GM21529 (cell line): ENCODE measurements around the gene MPP7.

Experiments used
- ATAC-seq: cut with Tn5 transposase; IDR thresholded peaks from one replicate; pipeline ENCODE4 v1.9.1; 2021; ENCODE audit not compliant: unreplicated experiment

MPP7 gene

GRCh38 chr10:28307267-28307666 lies 4.4 kb upstream of the MPP7 start:
- ATAC-seq: no peak

GRCh38 chr10:28305553-28305952 lies 2.7 kb upstream of the MPP7 start:
- no peak for ATAC-seq

DNA sequence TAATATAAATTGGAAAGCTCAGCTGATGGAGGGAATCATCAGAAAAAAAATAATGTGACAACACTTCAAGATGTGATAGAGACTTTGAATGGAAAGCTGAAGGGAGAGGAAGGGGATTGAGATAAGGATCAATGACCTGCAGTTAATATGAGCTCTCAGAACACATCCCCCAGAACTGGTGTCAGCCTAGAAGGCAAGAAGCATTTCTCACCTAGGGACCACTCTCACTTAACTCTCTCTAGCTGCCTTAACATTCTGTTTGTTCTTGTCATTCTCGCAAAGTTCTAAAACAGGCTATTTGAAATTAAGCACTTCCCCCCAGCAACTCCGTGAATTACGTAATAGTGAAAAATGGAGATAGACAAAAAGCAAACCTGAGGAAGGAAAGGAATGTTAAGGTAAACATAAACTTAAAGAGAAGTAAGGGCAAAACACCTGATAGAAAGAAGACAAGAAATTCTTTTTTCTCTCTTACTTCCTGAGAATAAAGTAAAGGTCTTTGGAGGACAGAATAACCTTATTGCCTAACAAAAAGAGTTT lies 1.2 kb upstream of the MPP7 start:
- ATAC-seq: no peak

DNA sequence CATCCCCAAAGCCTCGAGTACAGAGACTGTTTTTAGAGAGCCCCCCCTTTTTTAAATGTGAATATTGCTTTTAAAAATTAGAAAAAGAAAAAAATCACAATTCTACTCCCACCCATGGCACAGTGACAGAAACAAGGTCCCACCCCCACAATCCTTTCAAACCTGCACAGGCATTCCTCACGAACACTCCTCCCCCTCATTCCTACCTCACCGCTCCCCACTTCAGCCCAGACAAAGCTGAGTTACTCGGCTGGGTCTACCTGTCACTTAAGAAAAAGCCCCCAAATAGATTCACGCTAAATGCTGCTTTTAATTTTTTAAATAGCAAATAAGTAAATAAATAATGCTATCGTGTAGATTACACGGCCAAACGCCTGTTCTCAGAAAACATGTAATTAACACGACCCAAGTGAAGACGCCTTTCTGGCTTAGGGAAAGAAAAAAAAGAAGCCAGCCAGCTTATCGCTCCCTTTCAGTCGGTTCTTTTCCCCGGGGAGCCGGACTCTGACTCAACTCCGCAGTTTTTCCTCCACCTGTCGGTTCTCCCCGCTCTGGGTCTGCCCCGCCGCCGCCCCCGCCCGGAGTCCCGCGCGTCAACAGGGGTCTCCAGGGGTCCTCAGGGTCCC lies 739 bp downstream of the MPP7 start:
- ATAC-seq: peak; percentile 1

- ATAC-seq: no peak
Measured at GRCh38 chr10:28300027-28300426, 2.8 kb downstream of the MPP7 start.

DNA sequence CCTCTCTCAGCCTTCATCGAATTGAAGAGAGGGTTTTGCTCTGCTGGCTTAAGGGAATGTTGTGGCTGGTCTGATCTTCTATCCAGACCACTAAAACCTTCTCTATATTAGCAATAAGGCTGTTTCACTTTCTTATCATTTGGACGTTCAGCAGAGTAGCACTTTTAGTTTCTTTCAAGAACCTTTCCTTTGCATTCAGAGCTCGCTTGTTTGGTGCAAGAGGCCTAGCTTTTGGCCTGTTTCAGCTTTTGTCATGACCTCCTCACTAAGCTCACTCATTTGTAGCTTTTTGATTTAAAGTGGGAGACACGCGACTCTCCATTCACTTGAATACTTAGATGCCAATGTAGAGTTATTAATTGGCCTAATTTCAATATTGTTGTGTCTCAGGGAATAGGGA lies 3.9 kb downstream of the MPP7 start:
- ATAC-seq: no peak

GRCh38 chr10:28296023-28296422 lies 6.8 kb downstream of the MPP7 start:
- no peak for ATAC-seq

DNA sequence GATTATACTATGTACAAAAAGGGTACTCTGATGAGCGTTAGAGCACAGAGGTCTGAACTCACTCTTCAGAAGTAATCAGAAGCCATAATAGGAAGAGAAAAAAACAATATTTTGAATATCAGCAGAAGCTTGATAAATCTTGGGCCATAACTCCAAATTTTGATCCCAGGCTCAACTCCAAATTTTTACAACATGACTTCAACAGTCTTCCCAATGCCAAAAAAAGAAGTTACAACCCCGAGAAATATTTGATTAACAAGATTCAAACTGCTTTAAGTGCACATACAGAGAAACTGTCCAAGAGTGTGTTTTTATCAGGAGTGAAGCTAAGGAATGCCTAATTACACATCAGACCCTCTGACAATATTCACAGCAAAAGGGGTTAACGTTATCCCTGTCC lies 7.5 kb downstream of the MPP7 start:
- no peak for ATAC-seq

DNA sequence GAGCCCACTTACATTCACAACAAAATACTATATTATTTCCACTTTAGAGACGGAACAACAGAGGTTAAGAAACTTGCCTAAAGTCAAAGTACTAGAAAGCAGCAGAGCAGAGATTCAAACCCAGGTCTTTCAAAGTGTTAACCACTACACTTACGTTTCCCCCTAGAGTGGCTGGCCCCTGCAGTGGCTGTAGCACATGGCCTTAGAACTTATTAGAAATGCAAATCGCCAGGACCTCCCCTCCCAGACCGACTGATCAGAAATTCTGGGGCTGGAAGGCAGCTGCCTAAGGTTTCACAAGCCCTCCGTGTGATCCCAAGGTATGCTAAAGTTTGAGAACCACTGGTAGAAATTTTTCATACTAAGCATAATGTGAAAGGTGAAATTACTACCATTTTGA lies 8.1 kb downstream of the MPP7 start:
- no peak for ATAC-seq

DNA sequence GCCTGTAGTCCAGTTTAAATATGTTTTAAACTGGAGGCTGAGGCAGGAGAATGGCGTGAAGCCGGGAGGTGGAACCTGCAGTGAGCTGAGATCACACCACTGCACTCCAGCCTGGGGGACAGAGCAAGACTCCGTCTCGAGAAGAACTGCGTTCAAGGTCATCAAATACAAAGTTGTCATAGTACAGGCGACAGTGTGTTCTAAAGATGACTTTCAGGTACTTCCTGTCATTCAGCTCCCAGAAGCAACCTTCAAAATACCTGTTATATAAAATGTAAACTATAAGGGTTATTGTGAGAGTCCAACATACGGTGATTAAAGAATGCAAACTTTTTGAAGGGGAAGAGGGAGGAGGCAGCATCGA lies 8.7 kb downstream of the MPP7 start:
- ATAC-seq: no peak

GRCh38 chr10:28293236-28294168 lies 9.4 kb downstream of the MPP7 start:
- ATAC-seq: no peak

DNA sequence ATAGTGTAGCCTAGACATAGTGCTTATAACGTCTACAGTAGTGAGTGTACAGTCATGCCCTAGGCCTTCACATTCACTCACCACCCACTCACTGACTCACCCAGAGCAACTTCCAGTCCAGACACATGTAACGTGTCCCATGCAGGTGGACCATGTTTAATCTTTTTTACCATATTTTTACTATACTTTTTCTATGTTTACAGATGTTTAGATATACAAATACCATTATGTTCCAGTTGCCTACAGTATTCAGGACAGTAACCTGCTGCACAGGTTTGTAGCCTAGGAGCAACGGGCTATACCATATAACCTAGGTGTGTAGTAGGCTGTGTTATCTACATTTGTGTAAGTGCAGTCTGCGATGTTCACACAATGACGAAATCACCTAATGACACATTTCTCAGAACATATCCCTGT lies 11.0 kb downstream of the MPP7 start:
- no peak for ATAC-seq

- ATAC-seq: no peak
Measured at GRCh38 chr10:28285816-28286215, 17.0 kb downstream of the MPP7 start.

DNA sequence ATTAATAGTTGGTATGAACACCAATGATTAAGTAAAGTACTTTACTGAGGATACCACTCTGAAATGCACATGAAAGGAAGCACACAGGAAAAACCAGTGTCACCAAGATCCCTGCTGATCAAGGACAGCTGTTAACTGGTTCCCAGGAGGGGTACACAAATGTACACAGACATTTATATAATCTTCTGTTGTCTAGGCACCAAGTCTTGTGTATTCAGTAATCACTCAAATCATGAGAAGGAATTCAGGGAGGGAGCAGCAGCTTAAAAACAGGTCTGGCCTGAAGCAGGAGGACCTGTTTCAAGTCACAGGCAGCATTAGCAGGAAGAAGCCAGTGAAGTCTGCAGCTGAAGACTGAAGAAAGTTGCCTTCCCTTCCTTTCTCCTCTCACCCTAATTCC lies 18.7 kb downstream of the MPP7 start:
- ATAC-seq: no peak

DNA sequence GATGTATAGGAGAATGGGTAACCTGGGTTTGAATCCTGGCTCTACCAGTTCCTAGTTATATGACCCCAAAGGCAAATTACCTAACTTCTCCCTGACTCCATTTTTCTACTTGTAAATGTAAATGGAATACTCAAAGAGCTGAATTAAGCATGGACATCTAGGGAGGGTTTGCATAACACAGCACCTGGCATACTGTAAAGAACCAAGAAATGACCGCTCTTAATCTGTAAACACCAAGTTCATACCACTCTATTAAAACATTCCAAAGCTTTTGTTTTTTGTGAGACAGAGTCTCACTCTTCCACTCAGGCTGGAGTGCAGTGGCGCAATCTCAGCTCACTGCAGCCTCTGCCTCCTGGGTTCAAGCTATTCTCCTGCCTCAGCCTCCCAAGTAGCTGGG lies 19.6 kb downstream of the MPP7 start:
- ATAC-seq: no peak

- no peak for ATAC-seq
Measured at GRCh38 chr10:28282336-28282735, 20.5 kb downstream of the MPP7 start.

GRCh38 chr10:28281726-28282315 lies 21.0 kb downstream of the MPP7 start:
- ATAC-seq: no peak

DNA sequence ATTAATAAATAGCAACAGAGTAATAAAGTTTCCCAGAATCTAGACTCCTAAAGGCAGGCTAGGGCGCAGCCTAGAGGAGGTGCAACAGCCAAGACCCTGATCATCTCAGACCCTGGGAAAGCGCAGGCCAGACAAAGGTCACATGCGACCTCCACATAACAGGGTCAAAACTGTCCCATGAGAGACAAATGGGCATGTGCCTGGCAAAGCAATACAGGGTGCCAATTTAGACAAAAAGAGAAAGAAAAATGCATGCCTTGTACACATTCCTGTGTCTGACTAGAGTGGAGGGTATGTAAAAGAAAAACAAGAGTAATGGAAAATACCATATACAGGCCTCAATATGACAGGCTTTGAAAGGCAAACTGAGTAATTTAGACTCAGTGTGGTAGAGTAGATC lies 22.2 kb downstream of the MPP7 start:
- ATAC-seq: no peak

- no peak for ATAC-seq
Measured at GRCh38 chr10:28279878-28280277, 23.0 kb downstream of the MPP7 start.

GRCh38 chr10:28278842-28279241 lies 24.0 kb downstream of the MPP7 start:
- no peak for ATAC-seq

GRCh38 chr10:28276384-28276783 lies 26.5 kb downstream of the MPP7 start:
- no peak for ATAC-seq

DNA sequence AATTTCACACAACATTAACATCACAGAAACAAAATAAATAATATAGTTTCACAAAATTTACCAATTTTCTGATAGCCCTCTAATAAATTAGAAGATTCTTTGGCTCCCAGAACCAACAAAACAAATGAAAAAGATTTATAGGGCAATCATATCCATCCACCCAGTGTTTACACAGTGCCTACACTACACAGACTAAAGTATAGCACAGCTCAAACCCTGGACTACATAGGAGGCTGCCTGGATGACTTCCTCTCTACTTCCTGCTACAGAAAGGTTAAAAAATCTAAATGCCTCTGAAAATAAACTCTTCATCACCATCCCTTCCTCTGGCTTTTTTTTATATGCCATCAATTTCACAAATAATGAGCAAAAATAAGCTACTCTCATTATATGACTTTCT lies 28.4 kb downstream of the MPP7 start:
- no peak for ATAC-seq
